GM18870 (cell line): ENCODE measurements around the gene CYTL1.
"Not testable (repeated sequence)": the region's sequence is repeated elsewhere in the genome, so short reads cannot be mapped to it uniquely, and the experiment has no call there.

Experiments used
- ATAC-seq: cut with Tn5 transposase; IDR thresholded peaks from one replicate; pipeline ENCODE4 v1.9.1; 2021; ENCODE audit warnings: moderate library complexity; ENCODE audit not compliant: unreplicated experiment

CYTL1 gene

GRCh38 chr4:5003372-5003857, 15.8 kb downstream of the CYTL1 start:
- ATAC-seq, result no peak

- not testable (repeated sequence) for ATAC-seq
Observed at GRCh38 chr4:5001641-5002040, 17.6 kb downstream of the CYTL1 start.

- not testable (repeated sequence) for ATAC-seq
Observed at GRCh38 chr4:4996935-4997334, 22.3 kb downstream of the CYTL1 start.

GRCh38 chr4:4995908-4996265, 23.4 kb downstream of the CYTL1 start:
- ATAC-seq, result no peak

- ATAC-seq, result no peak
Observed at GRCh38 chr4:4995103-4995907, 24.0 kb downstream of the CYTL1 start.

GRCh38 chr4:4994312-4995097, 24.8 kb downstream of the CYTL1 start:
- ATAC-seq, result no peak

GRCh38 chr4:4992833-4993232, 26.4 kb downstream of the CYTL1 start:
- no peak for ATAC-seq

- ATAC-seq, result no peak
Observed at GRCh38 chr4:4991541-4992099, 27.6 kb downstream of the CYTL1 start.

- no peak for ATAC-seq
Observed at GRCh38 chr4:4990857-4991540, 28.3 kb downstream of the CYTL1 start.

- ATAC-seq, result no peak
Observed at GRCh38 chr4:4990329-4990728, 28.9 kb downstream of the CYTL1 start.

GRCh38 chr4:4989083-4989622, 30.1 kb downstream of the CYTL1 start:
- ATAC-seq, result no peak

GRCh38 chr4:4987656-4988055, 31.6 kb downstream of the CYTL1 start:
- ATAC-seq, result no peak

- no peak for ATAC-seq
Observed at GRCh38 chr4:4986841-4987240, 32.4 kb downstream of the CYTL1 start.

- no peak for ATAC-seq
Observed at GRCh38 chr4:4985844-4986243, 33.4 kb downstream of the CYTL1 start.

GRCh38 chr4:4985036-4985435, 34.2 kb downstream of the CYTL1 start:
- ATAC-seq, result no peak

- no peak for ATAC-seq
Observed at GRCh38 chr4:4984186-4984585, 35.1 kb downstream of the CYTL1 start.

GRCh38 chr4:4981827-4982226, 37.4 kb downstream of the CYTL1 start:
- no peak for ATAC-seq

GRCh38 chr4:4981427-4981826, 37.8 kb downstream of the CYTL1 start:
- ATAC-seq, result no peak

- no peak for ATAC-seq
Observed at GRCh38 chr4:4980621-4981230, 38.5 kb downstream of the CYTL1 start.

- no peak for ATAC-seq
Observed at GRCh38 chr4:4979971-4980370, 39.3 kb downstream of the CYTL1 start.

- no peak for ATAC-seq
Observed at GRCh38 chr4:4974727-4975126, 44.5 kb downstream of the CYTL1 start.
